GM21717 (cell line): Measurements from ENCODE around the gene FAM193A.
"Not testable (repeated sequence)": the region's sequence is repeated elsewhere in the genome, so short reads cannot be mapped to it uniquely, and the experiment has no call there.

Experiments used
- ATAC-seq: cut with Tn5 transposase; IDR thresholded peaks from one replicate; pipeline ENCODE4 v1.9.1; 2021; ENCODE audit warnings: mild to moderate bottlenecking, moderate library complexity; ENCODE audit not compliant: unreplicated experiment

Gene FAM193A

DNA sequence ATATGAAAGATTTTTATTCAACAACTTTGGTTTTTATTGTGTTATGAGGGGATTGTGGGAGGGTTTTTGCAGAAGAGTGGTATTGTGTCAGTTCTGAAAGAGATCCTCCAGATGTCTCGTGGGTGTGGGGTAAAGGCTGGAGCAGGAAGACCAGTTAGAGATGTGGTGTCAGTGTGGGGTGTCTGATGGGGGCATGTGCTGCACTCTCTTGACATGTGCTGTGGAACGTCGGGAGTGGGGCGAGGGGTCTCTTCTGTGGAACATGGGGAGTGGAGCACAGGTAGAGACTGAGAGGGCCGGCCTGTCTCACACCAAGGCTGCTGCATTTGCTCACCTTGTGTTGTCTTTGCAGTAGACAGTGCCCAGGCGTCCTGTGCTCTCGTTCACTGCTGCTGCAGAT, 37.6 kb downstream of the FAM193A start:
- ATAC-seq = no peak

DNA sequence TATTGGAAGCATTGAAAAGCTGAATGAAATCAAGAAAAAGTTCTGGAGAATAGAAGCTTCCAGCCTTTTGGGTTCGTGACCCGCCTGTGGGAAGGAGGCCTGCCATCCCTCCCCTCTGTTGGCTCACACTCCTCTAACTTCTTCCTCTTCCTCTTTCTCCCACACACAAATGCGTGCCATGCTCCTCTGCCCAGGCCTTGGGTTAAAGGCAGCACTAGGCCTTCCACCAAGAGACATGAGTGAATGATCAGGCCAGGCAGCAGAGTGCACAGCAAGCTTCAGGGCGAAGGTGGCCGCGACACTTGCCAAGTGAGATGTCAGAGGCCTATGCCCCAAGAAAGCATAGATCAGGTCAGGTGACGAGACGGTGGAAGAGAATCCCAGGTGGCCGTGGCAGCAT, 38.4 kb downstream of the FAM193A start:
- ATAC-seq = no peak

DNA sequence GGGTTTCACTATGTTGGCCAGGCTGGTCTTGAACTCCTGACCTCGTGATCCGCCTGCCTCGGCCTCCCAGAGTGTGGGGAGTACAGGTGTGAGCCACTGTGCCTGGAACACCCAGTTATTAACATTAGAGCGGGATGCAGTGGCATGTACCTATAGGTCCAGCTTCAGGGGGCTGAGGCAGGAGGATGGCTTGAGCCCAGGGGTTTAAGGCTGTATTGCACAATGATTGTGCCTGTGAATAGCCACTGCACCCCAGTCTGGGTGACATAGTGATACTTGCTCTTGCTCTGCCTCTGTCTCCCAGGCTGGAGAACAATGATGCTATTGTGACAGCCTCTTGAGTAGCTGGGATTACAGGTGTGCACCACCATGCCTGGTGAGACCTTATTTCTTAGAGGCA, 39.8 kb downstream of the FAM193A start:
- ATAC-seq = no peak

DNA sequence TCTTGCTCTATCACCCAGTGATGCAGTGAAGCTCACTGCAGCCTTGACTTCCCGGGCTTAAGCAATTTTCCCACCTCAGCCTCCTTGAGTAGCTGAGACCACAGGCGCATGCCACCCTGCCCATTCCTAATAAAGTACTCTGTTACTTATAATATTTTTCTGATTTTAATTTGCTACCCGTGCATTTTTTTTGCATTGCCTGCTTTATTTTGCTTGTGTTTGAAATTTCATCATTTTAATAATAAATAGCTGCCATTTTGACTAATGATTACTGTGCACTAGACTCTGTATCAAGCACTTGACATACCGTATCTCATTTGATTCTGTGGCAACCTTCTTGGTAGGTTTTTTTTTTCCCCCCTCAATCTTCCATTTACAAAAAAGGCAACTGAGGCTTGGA, 41.7 kb downstream of the FAM193A start:
- no peak for ATAC-seq

DNA sequence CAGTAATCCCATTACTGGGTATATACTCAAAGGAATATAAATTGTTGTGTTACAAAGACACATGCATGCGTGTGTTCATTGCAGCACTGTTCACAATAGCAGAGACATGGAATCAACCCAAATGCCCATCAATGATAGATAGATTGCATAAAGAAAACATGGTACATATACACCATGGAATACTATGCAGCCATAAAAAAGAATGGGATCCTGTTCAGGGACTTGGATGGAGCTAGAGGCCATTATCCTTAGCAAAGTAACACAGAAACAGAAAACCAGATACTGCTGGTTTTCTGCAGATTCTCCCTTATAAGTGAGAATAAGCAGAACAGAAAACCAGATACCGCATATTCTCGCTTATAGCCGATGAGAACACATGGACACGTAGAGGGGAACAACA, 43.5 kb downstream of the FAM193A start:
- ATAC-seq = no peak

DNA sequence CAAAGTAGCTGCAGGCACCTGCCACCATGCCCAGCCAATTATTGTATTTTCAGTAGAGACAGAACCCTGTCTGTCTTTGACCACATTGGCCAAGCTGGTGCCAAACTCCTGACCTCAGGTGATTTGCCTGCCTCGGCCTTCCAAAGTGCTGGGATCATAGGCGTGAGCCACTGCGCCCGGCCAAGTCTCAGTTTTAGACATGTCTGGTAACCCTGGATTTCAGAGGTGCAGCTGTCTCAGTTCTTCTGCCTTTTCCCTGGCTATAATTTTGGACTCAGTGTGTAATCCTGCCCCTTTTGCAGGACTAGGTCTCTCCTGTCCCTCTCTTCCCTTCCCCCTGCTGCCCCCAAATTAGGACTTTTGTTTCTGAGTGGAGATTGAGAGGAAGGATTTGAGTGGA, 46.6 kb downstream of the FAM193A start:
- ATAC-seq = no peak

DNA sequence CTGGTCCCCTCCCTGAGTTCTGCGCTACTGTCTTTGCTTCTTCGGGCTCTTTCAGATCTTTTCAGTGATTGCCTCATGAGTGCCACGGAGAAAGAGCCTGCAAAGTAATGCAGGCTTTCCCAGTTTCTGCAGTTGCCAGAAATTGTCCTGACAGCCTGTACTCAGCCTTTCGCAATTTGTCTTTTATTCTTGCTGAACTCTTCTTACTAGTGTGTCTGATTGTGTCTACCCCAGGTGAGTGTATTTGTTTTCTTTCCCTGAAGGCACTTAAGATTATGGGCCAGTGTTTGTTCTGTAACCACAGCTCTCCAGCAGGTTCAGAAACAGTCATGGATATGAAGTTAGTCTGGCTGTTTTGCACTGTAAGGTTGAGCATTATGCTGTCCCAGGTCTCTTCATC, 47.1 kb downstream of the FAM193A start:
- ATAC-seq = no peak

DNA sequence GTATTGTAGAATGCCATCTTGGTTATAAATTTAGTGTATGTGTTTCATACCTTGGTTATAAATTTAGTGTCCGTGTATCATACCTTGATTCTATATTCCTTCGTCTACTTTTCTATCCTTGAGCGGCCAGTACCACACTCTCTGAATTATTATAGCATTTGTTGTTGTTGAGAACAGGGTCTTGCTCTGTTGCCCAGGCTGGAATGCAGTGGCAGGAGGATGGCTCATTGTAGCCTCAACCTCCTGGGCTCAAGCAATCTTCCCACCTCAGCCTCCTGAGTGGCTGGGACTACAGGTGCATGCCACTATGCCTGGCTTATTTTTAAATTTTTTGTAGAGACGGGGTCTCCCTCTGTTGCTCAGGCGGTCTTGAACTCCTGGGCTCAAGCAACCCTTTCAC, 50.1 kb downstream of the FAM193A start:
- no peak for ATAC-seq

DNA sequence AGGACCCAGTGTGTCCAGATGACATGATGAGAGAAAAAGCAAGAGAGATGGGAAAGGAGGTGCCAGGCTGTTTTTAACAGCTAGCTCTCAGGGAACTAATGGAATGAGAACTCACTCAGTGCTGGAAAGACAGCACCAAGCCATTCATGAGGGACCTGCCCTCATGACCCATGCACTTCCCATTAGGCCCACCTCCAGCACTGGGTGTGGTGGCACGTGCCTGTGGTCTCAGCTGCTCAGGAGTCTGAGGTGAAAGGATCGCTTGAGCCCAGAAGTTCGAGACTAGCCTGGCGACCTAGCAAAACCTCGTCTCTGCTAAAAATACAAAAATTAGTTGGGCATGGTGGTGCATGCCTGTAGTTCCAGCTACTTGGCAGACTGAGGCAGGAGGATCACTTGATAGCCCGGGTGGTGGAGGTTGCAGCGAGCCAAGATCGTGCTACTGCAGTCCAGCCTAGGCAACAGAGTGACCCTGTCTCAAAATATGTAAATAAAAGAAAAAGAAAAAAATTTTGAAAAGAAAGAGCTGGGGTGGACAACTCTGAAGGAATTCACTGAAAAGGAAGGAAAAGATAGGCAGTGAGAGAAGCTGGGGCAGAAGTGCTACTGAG, 50.9 kb downstream of the FAM193A start:
- ATAC-seq = no peak

DNA sequence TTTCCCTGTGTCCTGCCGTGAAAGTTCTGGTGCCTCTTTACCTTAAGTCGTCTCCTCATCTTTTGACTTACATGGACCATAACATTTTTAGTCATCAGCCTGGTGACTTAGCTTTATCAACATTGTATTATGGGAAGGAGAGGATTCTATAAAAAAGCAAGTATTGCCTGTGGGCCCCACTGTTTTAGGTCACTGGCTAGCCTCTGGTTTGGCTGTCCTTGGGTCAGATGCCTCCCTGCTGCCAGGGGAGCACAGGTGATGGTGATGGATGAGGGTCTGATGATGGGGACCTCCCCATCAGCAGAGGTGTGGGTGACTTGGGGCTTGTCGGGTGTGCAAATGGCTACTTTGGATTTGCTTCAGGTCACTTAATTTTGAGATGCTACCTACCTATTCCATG, 51.8 kb downstream of the FAM193A start:
- no peak for ATAC-seq

DNA sequence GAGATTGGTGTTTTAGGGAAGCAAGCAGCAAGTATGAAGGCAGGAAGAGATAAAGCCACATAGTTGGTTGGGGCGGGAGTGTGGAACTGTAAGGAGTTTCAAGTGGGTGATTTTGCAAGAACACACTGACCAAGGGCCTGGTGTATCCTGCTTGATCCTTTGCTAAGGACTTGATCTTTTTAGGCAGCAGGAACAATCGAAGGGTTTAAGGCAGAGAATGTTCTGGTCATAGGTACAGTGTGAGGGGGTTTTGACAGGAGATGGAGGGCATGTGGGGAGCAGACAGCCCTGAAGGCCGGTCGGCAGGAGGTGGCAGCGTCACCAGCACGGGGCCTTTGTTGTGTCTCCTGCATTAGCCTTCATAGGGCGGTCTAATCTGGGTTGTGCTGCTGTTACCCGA, 54.7 kb downstream of the FAM193A start:
- no peak for ATAC-seq

DNA sequence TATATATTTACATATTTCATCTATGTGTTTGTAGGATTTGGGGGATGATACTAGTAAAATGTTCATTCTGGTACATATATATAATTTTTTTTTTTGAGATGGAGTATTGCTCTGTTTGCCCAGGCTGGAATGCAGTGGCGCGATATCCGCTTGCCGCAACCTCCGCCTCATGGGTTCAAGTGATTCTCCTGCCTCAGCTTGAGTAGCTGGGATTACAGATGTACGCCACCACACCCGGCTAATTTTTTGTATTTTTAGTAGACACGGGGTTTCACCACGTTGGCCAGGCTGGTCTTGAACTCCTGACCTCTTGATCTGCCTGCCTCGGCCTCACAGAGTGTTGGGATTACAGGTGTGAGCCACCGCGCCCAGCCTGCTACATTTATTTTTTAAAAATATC, 55.6 kb downstream of the FAM193A start:
- ATAC-seq = not testable (repeated sequence)

DNA sequence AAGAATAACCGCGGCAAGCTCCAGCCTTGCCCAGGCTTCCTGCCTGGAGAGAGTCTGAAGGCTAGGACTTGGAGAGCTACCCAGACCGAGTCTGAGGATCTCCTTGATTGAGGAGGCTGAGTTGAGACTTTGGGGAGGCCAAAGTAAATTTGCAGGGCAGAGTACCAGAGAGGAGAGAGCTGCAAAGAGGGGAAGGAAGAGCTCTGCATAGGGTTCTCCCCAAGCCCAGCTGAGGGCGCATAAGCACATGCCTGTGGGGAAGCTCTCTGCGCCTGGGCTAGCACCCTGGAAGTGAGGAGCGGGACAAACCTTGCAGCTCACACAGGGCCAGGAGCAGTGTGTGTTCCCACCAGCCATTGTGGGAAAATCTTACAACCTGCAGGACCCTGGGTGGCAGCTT, 56.1 kb downstream of the FAM193A start:
- no peak for ATAC-seq

DNA sequence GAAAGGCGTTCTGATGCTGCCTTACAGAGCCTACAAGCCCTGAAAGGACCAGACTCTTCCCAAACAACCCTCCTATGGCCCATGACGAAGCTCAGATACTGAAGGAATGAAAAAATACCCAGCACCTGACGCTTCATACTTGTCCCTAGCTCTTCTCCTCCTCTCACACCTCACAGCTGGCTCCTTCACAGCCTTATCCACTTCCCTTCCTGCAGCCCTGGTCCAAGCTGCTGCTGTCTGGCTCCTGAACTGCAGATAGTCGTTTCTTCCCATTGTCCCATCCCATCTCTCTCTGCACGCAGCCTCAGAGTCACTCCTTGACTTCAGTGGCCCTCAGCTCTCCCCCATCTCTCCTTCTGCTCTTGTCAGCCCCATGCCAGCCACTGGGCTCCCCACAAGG, 56.6 kb downstream of the FAM193A start:
- no peak for ATAC-seq

DNA sequence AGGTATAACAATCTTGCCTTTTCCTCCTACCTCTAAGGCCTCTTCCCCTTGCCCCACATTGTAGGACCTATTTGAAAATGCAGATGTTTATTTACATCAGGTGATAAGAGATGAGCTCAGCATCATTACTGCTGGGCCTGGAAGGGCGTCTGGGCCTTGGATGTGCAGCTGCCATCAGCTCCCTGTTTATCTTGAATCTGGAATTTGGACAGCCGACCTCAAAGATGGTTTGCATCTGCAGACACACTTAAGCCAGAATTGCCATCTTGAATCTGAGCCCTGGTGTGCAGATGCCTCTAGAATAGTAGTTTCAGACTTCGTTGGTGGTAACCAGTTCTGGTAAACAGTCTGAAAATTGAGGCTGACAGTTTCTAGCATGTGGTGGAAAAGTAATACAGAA, 59.0 kb downstream of the FAM193A start:
- no peak for ATAC-seq

DNA sequence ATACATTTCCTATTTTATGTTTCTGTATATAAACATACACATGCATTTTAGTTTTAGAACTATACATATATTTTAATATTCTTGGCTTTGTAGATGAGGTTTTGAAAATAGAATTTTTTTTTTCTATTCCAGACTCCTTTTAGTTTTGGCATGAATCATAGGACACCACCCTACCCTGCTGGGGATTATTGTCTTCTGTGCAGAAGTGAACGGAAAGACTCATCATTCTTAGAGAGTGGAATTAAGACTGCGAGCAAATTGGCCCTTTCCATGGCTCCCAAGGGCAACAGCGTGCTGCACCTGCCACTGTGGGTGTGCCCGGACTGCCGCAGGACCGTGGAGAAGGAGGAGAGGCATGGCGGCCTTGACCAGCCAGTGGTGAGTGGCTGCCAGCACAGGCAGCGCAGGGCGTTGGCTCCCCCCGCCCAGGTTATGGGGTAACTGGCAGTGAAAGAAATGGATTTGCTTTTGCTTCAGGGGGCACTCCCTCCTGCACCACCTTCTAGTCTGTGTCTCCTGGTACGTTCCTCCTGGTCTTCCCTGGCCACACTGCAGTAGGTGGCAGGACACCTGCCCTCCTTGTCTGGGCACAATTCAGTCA, 59.6 kb downstream of the FAM193A start:
- no peak for ATAC-seq

DNA sequence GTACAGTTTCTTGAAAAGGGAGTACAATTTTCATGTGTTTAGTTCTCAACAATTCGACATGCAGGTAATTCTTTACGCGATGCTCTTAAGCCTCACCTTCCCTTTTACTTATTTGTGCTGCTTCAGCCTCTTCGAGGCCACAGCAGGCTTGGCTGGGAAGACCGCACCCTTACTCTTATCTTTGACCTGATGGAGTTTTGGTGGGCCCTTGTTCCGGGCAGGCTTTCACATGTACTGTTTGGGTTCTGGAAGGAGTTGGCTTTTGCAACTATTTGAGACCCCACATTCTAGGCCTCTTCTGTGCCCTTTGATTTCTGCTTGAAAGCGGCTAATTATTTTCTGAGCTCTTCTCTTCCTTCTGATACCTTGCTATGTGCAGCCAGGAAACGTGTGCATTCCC, 60.2 kb downstream of the FAM193A start:
- no peak for ATAC-seq

DNA sequence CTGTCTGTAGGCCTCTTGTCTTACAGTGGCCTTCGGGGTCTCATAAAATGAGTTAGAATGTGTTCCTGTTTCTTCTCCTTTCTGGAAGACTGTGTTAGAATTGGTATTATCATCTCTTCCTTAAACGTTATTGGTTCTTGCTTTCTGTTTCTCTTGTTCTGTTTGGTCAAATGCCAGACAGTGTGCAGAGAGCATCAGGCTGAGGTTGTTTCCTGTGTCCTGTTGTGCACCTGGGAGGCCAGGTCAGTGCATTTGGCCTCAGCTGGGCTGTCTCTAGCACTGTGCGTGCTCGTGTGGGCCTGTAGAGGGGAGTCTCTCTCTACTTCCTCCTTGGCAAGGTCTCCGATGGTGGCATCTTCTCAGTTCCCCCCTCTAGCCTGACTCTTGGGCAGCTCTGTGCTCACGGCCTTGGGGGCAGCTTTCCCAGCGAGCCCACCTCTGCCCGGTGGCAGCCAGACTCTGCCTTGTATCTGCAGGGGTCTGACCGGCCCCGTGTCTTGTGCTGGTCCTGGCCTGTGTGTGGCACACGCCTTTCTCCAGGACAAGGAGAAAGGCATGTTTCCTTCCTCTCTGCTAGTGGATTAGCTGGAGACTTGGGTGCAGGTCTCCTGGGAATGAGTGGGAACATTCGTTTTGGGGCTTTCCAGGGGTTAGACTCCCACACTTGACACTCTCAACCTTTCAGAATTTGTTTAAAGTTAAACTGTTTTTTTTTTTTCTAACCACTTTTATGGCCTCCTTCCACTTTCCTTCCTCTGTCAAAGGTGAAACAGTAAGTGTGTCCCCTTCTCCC, 62.3 kb downstream of the FAM193A start:
- peak; percentile 79 for ATAC-seq

DNA sequence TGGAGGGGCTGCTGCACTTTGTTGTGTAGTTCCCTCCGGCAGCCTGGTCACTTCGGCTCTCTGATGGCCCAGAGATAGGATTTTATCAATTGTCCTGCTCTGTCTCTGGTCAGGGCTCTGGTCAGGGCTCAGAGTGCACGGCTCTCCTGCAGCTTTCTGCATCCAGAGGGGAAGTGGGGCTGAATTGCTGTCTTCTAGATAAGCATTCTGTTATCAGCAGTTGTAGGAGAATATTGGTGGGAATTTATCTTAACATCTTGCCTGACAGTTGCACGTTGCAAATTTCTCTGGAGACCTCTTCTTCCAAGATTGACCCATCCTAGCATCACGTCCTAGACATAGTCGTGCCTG, 62.8 kb downstream of the FAM193A start:
- no peak for ATAC-seq

DNA sequence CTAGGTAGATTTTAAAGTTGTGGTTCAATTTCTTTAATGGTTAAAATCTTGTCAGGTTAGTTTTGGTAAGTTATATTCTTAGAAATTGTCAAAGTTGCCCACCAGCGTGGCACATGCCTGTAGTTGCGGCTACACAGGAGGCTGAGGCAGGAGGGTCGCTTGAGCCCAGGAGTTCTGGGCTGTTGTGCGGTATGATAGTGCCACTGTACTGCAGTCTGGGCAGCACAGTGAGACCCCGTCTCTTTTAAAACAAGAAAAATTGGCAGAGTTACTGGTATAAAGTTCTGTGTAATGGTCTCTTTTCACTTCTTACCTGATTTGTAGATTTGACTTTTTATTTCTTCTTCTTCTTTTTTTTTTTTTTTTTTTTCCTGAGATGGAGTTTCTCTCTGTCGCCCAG, 64.4 kb downstream of the FAM193A start:
- no peak for ATAC-seq

DNA sequence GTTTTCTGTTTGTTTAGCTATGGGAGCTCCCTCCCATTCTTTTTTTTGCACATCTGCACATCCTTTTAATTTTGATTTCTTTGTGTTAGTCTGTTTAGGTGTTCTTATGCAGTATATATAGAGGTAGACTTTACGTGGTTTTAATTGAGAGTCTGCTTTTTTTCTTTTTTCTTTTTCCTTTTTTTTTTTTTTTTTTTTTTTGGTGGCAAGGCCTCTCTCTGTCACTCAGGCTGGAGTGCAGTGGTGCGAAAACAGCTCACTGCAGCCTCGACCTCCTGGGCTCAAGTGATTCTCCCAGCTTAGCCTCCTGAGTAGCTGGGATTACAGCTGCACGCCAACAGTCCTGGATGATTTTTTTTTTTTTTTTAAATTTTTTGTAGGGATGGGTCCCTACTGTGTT, 68.2 kb downstream of the FAM193A start:
- no peak for ATAC-seq

DNA sequence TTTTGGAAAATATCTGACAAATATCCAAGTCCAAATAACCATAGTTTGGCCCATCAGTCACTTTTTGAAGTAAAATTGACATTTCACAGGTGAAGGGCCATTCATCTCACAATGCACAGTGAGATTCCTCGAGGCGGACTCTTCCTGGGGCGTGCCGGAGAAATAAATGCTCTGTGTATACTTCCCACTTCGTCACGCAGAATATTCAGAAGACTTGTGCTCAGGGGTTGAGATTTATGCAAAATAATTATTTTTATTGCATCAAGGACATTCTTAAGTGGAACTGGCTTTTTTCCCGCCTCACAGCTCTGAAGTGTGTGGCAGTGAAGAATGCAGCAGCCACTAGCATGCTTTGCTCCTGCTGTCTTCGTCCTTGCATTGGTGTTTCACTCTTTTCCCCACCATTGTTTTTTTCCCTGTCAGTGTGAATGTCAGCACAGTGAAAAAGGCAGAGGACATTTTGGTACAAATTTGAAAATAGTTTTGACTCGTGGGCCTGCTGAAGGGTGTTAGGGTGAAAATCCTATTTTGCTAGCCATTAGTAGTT, 70.6 kb downstream of the FAM193A start:
- no peak for ATAC-seq
